ENCODE measurements around the gene TPO.
"Not testable (repeated sequence)": the region's sequence is repeated elsewhere in the genome, so short reads cannot be mapped to it uniquely, and the experiment has no call there.

Gene TPO

DNA sequence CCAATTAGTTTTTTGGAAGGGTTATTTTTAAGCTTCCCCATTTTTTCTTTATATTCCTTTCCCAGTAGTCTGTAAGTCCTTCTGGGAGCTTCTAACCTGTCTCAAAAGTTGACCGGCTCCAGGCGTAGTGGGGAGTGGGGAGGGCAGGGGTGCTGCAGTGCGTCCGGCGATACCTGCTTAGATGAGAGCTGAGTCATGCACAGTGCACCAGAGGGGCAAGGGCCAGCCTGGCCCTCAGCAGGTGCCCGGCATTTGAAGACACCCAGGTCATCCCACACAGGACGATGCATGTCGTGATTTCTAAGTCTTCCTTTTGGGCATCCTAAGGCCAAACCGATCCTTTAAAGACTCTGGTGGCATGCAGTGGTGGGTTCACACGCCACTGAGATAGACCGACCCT is 73.4 kb downstream of the TPO start:
- DNase-seq: no peak

DNA sequence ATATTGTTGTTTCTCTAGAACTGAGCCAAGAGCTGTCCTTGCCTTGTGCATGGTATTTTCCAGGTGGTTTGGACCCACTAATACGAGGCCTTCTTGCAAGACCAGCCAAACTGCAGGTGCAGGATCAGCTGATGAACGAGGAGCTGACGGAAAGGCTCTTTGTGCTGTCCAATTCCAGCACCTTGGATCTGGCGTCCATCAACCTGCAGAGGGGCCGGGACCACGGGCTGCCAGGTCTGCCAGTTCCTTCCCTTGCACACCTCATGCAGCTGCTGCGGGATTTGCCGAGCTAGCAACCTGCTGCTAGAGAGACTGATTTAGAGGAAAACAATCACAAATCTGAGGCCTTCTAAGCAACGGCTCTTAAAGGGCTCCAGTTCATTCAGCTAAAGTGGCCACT is 74.5 kb downstream of the TPO start:
- DNase-seq: no peak

DNA sequence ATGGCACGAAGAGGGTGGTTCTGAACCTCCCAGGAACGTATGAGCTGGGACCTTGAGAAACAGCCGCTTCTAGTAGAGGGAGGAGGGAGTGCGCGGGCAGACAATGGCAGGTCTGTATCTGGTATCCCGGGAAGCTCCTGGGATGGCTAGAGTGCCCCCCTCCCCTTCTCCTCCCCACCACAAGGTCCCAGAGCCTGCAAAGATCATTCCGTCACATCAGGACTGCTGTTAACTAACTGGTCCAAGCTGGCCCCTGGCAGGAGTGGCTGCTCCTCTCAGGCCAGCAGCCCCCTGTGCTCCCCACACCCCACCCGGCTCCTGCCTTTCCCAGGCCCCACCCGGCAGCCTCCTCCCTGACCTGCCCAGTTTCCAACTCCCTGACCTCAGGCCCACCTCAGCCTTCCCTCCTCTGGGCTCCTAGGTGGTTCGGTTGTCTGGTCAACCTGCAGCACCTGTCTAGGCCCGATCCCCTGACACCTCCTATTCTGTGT is 75.0 kb downstream of the TPO start:
- no peak for DNase-seq

DNA sequence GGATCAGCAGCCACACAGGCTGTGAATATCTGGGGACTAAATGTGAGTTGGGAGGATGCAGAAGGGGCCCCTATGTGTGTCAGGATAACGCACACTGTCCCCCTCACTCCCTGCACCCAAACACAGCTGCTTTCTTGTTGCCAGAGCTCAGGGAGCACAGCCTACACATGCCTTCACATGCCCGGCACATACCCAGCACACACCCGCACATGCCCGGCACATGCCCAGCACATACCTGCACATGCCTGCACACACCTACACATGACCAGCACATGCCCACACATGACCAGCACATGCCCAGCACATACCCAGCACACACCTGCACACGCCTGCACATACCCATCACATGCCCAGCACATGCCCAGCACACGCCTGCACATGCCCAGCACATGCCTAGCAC is 75.6 kb downstream of the TPO start:
- DNase-seq: no peak

DNA sequence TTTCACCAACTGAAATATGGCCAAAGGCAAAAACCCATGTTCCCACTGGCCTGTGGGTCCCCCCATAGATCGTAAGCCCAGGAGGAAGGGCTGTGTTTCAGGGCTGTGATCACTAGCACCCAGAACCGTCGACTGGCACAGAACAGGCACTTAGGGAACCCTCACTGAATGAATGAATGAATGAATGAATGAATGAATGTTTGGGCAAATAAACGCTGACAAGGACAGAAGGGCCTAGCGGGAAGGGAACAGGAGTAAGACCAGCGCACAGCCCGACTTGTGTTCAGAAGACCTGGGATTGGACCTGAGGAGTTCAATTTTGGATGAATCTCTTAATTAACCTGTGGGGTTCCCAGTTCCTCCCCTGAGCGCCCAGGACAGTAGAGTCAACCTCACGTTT is 76.2 kb downstream of the TPO start:
- DNase-seq: no peak

DNA sequence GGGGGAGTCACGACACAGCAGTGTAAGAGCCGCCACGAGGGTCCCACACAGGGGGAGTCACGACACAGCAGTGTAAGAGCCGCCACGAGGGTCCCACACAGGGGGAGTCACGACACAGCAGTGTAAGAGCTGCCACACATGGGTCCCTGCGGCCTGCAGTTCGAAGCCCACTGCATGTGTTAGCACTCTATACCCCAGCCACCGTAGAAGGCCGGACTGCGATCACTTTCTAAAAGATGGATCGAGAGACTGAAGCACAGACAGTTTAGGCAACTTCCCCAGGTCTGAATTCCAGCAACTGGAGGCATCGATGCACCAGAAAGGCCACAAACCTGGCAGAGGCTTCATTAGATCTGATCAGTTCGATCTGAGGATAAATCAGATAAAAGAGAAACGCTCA is 77.1 kb downstream of the TPO start:
- DNase-seq: not testable (repeated sequence)

DNA sequence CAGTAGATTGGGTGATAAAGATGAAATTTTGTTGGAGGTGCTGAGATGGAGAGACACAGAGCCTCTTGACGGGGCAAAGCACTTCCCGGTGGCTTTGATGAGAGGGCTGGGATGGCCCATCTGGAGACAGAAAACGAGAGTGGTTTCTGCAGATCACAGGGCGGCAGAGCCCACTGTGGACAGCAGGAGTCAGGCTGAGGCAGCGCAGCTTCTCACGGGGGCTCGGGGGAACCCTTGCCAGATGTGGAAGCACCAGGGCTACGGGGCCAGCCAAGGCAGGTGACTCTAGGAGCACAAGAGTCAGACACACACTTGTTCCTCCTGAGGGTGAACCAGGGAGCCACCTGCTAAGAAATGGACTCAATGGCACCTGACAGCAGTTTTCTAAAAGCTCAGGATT is 78.5 kb downstream of the TPO start:
- DNase-seq: no peak

DNA sequence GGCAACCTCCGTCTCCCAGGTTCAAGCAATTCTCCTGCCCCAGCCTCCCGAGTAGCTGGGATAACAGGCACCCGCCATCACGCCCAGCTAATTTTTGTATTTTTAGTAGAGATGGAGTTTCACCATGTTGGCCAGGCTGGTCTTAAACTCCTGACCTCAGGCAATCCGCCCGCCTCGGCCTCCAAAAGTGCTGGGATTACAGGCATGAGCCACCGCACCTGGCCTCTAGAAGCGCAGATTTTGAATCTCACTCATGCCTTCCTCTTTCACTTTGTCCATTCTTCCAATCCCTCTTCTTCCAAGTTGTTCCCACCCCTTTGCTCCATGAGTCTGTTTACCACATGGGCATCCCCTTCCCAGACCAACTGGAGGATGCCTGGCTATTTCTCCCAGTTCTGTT is 79.0 kb downstream of the TPO start:
- not testable (repeated sequence) for DNase-seq

DNA sequence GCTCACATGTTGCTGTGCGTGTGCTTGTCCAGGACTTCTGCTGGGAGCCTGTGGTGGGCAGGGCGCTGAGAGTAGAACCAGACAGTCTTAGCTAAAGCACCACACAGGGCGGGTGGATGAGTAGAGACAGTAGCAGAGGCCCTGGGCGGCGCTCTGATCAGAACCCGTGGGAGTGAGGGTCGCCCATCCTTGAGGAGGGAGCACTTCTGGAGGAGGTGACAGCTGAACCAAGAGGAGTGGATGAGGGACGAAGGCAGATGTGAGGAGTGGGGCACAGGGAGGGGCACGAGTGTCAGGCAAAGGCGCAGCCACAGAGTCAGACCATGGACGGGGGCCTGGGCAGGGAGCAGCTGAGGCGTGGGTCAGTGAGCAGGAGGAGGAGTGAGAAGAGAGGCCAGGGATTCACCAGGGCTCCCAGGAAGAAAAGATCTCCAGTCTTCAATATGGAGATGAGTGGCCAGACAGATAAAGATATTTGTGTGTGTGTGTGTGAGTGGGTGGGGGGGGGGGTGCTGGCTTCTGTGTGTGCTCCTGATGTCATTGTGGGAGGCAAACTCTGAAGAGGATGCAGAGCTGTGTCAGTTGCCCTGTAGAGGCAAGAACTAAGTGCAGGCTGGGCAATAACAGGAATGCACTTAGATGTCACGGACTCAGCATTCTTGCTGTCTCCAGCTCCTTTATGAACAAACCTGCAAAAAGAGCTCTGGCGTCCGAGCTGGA is 79.6 kb downstream of the TPO start:
- no peak for DNase-seq

DNA sequence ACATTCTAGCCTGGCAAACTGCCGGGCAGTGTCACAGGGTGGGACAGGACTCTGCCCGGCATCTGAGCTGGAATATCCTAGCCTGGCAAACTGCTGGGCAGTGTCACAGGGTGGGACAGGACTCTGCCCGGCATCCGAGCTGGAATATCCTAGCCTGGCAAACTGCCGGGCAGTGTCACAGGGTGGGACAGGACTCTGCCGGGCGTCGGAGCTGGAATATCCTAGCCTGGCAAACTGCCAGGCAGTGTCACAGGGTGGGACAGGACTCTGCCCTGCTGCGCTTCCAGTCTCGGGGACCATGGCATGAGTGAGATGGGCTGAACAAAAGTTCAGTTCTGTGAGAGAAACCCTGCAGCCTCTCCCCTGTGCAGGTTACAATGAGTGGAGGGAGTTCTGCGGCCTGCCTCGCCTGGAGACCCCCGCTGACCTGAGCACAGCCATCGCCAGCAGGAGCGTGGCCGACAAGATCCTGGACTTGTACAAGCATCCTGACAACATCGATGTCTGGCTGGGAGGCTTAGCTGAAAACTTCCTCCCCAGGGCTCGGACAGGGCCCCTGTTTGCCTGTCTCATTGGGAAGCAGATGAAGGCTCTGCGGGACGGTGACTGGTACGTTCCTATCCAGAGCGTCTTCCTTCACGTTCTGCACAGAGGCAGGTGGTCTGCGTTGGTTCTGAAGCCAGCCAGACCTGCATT is 80.3 kb downstream of the TPO start:
- no peak for DNase-seq

DNA sequence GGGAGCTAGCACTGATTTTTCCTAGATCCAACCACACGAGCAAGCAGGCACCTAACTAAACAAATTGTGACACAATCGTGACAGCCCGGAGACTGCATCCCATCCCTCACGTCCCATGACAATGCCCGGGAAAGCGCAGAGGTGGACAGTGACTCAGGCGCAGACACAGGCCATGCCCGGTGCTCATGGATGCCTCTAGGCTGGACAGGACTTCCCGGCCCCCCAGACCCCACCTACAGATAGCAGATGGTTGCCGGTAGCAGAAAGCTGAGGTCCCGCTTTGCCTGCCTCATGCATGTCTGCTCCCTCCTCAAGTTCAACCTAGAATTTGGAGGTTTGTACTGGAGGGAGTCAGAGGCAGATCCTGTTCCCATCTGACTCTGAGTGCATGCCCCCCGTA is 81.0 kb downstream of the TPO start:
- DNase-seq: no peak

DNA sequence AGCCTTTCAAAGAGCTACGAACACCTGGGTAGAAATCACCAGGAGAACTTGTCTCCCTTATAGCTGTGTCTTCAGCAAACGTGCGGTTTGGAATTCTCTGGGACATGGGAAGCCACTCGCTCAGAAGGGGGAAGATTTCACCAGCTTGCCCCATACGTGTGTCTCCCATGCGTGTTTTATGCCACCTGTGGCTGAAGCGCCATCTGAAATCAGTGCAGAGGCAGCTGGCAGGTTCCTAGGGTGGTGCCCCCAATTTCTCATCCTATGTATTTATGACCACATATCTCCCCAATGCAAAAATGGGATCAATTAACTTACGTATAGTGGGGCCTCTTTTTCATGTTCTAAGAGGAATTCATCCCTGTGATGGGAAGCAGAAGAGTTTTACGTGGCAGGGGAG is 81.6 kb downstream of the TPO start:
- no peak for DNase-seq

DNA sequence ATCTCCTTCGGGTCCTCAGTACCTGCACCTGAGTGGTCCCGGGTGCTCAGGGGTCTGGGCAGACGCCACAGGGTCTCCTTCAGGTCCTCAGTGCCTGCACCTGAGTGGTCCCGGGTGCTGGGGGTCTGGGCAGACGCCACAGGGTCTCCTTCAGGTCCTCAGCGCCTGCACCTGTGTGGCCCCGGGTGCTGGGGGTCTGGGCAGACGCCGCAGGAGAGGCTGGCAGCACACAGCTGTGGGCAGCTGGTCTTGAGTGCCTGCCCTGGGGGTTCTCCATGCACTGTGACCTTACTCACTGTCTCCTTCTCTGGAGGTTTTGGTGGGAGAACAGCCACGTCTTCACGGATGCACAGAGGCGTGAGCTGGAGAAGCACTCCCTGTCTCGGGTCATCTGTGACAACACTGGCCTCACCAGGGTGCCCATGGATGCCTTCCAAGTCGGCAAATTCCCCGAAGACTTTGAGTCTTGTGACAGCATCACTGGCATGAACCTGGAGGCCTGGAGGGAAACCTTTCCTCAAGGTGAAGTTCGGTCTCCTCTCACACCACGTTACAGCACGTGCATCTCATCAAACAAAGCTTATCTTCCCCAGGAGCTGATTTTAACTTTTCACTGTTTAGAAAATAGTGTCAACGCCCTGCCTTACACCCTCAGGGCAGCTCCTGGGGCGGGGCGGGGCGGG is 82.6 kb downstream of the TPO start:
- no peak for DNase-seq

DNA sequence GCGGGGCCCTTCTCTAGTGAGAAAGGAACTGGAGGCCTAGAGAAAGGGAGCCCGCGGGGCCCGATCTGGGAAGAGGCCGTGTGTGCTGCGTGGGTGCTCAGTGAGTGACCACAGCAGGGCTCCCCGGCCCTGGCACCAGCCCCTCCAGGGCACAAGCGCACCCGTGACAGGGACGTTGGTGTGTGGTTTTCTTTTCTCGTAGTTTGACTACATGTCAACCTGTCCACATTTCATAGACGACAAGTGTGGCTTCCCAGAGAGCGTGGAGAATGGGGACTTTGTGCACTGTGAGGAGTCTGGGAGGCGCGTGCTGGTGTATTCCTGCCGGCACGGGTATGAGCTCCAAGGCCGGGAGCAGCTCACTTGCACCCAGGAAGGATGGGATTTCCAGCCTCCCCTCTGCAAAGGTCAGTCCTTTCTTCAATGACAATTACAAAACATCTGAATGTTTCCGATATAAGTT is 83.1 kb downstream of the TPO start:
- no peak for DNase-seq

DNA sequence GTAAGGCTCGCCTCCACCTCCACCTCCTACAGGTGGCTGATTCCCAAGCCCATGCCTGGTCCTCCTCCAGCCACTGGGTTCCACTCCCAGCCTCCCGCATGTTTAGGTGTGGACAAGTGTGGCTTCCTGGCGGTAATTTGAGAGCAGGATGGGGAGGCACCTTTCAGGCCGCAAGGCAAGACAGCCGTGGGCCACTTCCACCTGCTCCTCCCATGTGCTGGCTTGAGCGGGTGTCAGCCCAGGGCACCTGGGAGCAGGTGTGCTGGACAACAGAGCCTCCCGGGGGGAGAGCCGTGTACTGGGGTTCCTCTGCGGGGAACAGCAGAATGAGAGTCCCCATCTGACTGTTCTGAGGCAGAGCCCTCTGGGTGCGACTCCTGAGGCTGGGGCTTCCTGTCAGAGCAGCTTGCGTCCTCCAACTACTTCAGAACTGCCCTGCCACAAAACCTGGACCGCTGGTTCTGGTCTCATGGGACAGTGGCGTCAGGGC is 83.9 kb downstream of the TPO start:
- DNase-seq: no peak

DNA sequence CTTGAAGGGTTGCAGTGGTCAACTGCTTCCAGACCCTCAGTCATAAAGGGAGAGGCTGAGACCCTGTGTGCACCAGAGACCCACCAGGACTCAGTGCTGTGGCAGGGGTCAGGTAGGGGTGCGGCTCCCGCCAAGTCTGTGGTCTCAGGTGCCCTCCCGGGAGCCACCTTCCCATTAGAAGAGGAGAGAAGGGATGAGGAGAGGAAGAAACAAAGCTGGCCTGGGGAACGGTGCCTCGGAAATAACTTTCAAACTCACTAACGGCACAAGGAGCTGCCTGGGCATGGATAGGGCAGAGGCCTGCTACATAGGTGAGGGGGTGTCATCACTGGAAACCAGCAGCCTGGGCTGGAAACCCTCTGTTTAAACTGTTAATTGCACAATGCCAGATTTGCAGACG is 84.9 kb downstream of the TPO start:
- no peak for DNase-seq

DNA sequence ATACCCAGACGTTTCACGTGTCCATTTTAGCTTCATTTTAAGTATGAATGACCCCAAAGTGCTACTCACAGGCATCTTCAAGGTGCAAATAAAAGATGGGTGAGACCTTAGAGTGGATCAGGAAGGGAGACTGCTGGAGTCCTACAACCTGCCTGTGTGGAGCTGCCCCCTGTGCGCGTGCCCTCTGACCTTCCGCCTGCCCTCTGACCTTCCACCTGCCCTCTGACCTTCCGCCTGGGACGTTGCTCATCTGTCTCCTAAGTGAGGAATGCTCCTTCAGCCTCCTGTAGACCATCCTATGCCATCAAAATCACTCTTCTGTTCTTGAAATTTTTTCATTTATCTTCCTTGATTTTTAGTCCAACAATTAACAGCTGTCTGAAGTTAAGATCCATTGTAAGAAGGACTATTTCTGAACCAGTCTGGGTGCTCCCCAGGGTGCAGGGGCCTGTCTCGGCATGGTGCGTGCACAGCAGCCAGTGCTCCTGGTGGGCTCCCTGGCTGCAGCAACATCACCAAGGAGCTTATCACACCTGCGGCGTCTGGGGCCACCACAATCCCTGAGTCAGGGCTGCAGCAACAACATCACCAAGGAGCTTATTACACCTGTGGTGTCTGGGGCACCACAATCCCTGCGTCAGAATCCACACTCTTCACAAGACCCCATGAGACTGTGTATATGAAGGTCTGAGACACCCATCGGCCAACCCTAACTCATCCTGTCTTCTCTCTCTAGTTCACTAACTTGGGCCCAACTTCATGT is 86.0 kb downstream of the TPO start:
- no peak for DNase-seq

DNA sequence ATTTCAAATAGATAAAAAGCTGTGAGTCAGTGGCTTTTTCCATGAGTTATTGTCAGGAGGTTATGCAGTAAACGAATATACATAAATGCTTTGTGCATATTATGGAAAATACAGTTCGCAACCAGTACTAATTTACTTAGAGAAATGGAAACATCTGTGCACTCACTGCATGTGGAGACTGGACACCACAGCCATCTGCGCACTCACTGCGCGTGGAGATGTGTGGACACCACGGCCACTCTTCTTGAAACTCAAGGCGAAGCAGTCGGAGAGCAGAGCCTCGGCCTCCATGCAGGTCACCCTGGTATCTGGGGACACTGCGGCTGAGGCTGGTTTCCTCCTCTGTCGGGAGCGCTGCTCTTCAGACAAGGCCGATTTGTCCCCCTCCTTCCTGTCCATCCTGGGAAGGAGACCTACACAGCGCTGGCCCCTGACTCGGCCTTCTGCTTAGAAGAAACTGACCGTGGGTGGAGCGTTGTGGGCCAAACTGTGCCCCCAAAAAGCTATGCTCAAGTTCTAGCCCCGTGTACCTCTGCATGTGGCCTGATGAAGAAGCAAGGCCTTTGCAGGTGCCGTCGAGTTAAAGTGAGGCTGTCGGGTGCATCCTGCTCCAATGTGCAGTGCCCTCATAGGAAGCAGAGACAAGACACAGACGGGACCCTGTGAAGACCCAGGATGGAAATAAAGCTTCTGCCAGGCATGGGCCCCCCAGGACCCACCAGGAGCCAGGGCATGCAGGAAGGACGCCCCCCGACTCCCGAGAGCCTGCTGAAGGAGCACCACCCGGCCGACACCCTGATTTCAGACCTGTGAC is 88.0 kb downstream of the TPO start:
- DNase-seq: no peak

DNA sequence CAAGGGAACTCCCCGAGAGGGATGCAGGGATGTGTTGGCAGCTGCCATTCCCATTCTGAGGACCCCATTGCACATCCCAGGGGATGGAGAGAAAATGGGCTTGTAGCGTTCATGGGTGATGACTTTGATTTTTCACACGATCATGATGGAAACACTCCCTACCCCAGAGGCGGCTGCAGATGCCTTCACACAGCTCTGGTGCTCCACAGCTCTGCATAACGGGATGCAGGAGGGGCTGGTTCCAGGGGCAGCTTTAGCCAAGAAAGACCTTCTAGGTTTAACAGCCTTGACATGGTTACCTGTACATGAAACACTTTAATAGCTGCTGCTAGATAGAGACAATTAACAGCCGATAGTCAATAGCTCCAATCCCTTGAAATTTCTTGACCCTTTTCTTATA is 88.7 kb downstream of the TPO start:
- no peak for DNase-seq

DNA sequence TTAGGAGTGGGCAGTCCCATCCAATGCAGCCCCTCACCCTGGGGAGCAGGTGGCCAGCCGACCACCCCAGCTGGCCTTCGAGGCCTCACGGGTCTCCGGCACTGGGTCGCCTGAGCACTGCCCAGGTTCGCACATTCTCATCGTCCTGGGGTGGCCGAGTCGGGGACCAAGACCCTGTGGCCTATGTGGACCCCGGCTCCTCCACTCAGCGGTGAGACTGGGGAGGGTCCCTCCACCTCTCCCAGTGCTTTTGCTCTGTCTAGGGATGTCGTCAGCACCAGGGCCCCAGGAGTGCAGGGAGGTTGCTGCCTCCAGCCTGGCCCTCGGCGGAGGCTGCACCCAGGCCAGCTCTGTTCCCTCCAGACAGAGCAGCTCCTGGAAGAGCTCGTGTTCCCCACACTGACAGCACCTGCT is 89.6 kb downstream of the TPO start:
- no peak for DNase-seq

DNA sequence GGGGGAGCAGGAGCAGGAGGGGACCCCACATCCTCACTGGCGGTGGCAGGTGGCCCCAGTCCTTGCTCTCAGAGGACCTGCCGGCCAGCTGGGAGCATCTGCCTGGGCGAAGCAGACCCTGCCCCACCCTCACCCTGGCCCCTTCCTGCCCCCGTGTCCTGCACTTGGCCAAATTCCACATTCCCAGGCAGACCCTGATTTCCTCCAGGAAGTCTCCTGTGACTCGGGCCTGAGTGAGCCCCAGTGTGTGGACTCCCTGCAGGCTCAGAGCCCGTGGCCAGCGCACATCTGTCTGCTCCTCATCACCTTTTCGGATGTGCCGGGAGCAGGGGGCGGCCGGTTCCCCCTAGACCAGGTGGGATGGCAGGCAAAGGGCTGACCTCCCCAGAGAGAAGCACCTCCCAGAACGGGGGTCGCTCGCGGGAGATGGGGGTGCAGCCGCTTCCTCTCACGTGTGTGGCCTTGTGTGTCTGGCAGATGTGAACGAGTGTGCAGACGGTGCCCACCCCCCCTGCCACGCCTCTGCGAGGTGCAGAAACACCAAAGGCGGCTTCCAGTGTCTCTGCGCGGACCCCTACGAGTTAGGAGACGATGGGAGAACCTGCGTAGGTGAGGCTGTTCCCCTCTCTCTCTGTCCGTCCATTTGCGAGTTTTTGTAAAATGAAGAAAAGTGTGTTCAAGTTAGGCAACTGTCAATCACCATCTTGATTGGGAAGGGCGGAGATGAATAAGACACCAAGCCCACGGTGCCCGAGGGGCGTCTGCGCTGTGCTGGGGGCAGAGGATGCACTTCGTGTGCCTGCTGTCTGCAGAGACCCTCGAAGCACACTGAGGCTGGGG is 90.4 kb downstream of the TPO start:
- DNase-seq: no peak

All from stimulated activated CD4-positive, alpha-beta T cell treated with anti-CD3 and anti-CD28 coated beads, Interleukin-15, amount 100 ng/mL, for 24 hours (primary cell).